ENCODE results near the gene ARIH1.

GRCh38 chr15:72584006-72584405 is 109.9 kb downstream of the ARIH1 start:
- TF ChIP-seq EZH2 (IDR thresholded peaks at IDR 0.05; ENCODE audit: borderline replicate concordance, insufficient read depth, low read depth, low read length, poor library complexity, severe bottlenecking), result no peak
- TF ChIP-seq CTCF (IDR thresholded peaks at IDR 0.05), result no peak

Data from B cell (primary cell).